Middle frontal gyrus (tissue), 1 donor: ENCODE measurements around the gene PLA2G4D.

ENCODE experiments used
- DNase-seq: peaks from one replicate; pipeline ENCODE4 v3.0.0-alpha.2; 2015; ENCODE audit warnings: low spot score; ENCODE audit errors: extremely low spot score

The PLA2G4D gene

GRCh38 chr15:42129364-42129763, 35.0 kb upstream of the PLA2G4D start:
- DNase-seq, result no peak

GRCh38 chr15:42128476-42128875, 34.1 kb upstream of the PLA2G4D start:
- no peak for DNase-seq

GRCh38 chr15:42123546-42123945, 29.2 kb upstream of the PLA2G4D start:
- no peak for DNase-seq

- DNase-seq, result no peak
Observed at GRCh38 chr15:42121682-42122081, 27.3 kb upstream of the PLA2G4D start.

- no peak for DNase-seq
Observed at GRCh38 chr15:42121021-42121420, 26.7 kb upstream of the PLA2G4D start.

GRCh38 chr15:42120285-42120684, 25.9 kb upstream of the PLA2G4D start:
- DNase-seq, result no peak

- DNase-seq, result no peak
Observed at GRCh38 chr15:42119446-42119760, 25.0 kb upstream of the PLA2G4D start.

GRCh38 chr15:42118650-42119445, 24.5 kb upstream of the PLA2G4D start:
- no peak for DNase-seq

GRCh38 chr15:42111924-42112323, 17.6 kb upstream of the PLA2G4D start:
- no peak for DNase-seq

GRCh38 chr15:42110367-42110766, 16.0 kb upstream of the PLA2G4D start:
- DNase-seq, result no peak

GRCh38 chr15:42108806-42109205, 14.4 kb upstream of the PLA2G4D start:
- DNase-seq, result no peak

GRCh38 chr15:42108189-42108588, 13.8 kb upstream of the PLA2G4D start:
- no peak for DNase-seq

GRCh38 chr15:42107473-42107872, 13.1 kb upstream of the PLA2G4D start:
- no peak for DNase-seq

- DNase-seq, result no peak
Observed at GRCh38 chr15:42106288-42106687, 11.9 kb upstream of the PLA2G4D start.

- no peak for DNase-seq
Observed at GRCh38 chr15:42104095-42104891, 9.9 kb upstream of the PLA2G4D start.

- DNase-seq, result no peak
Observed at GRCh38 chr15:42102646-42103235, 8.4 kb upstream of the PLA2G4D start.

- no peak for DNase-seq
Observed at GRCh38 chr15:42101861-42102260, 7.5 kb upstream of the PLA2G4D start.

- no peak for DNase-seq
Observed at GRCh38 chr15:42100021-42100800, 5.8 kb upstream of the PLA2G4D start.

- no peak for DNase-seq
Observed at GRCh38 chr15:42097018-42097417, 2.7 kb upstream of the PLA2G4D start.

- DNase-seq, result no peak
Observed at GRCh38 chr15:42093966-42094365, 396 bp downstream of the PLA2G4D start.
